SK-N-SH treated with all-trans-retinoic acid at 6 μM for 48 hours (cell line): ENCODE measurements around the gene CDH20.

ENCODE experiments used
- ARNTL ChIP-seq: fragments of 450-650 bp; formaldehyde crosslinking; IDR thresholded peaks from 2 replicates; pipeline ENCODE4 v1.5.0; 2020; ENCODE audit warnings: low read depth, mild to moderate bottlenecking, moderate library complexity, borderline replicate concordance
- BACH2 ChIP-seq: fragments of 250-450 bp; sonication (Bioruptor Pico); IDR thresholded peaks from 2 replicates; pipeline ENCODE4 v1.9.0; 2021; ENCODE audit warnings: mild to moderate bottlenecking, borderline replicate concordance
- CSDC2 ChIP-seq: fragments of 250-450 bp; sonication (Bioruptor Pico); IDR thresholded peaks from 2 replicates; pipeline ENCODE4 v1.5.0; 2020; ENCODE audit warnings: mild to moderate bottlenecking, moderate library complexity
- TCF4 ChIP-seq: fragments of 250-450 bp; sonication (Bioruptor Pico); IDR thresholded peaks from 2 replicates; pipeline ENCODE4 v1.8.0; 2021; ENCODE audit warnings: mild to moderate bottlenecking, moderate library complexity, borderline replicate concordance
- ZFP3 ChIP-seq: fragments of 250-450 bp; sonication (Bioruptor Pico); IDR thresholded peaks from 2 replicates; pipeline ENCODE4 v1.5.0; 2020; ENCODE audit warnings: mild to moderate bottlenecking, moderate library complexity
- TF ChIP-seq, protein P1 (sequence below): fragments of 250-450 bp; sonication (Bioruptor Pico); IDR thresholded peaks from 2 replicates; pipeline ENCODE4 v1.5.1; 2020; ENCODE audit warnings: low read depth, mild to moderate bottlenecking, moderate library complexity

GRCh38 chr18:61530681-61531080 lies 197.5 kb downstream of the CDH20 start:
- no peak for TF ChIP-seq ARNTL (CRISPR knock-in tag)
- no peak for TF ChIP-seq CSDC2
- TF ChIP-seq BACH2 (CRISPR knock-in tag), result no peak
- TF ChIP-seq, protein P1, sequence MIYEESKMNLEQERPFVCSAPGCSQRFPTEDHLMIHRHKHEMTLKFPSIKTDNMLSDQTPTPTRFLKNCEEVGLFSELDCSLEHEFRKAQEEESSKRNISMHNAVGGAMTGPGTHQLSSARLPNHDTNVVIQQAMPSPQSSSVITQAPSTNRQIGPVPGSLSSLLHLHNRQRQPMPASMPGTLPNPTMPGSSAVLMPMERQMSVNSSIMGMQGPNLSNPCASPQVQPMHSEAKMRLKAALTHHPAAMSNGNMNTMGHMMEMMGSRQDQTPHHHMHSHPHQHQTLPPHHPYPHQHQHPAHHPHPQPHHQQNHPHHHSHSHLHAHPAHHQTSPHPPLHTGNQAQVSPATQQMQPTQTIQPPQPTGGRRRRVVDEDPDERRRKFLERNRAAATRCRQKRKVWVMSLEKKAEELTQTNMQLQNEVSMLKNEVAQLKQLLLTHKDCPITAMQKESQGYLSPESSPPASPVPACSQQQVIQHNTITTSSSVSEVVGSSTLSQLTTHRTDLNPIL (CRISPR knock-in tag), result no peak
- no peak for TF ChIP-seq ZFP3 (CRISPR knock-in tag)
- no peak for TF ChIP-seq TCF4 (CRISPR knock-in tag)
